ENCODE results near the gene GP5. TPM values are rescaled to one million over a fixed set of nuclear protein-coding genes. Genes with fewer than 3 reads are reported as not detected.

The GP5 gene
- total RNA-seq, 1 experiment from 2014 or later = 0.15 TPM

- no peaks in the 10 kb centered on the region for H3K36me3 ChIP-seq (ENCODE audit: control insufficient read depth in 1 of 2, insufficient read depth in 2 of 2, low read length in 2 of 2)
- no peak overlapping the region for H3K9ac ChIP-seq (ENCODE audit: low read length)
- CTCF ChIA-PET = interaction anchor here (0.9 to 1.4 kb wide), 3 partner anchors 16 to 18 kb away, joined by 3 to 5 read pairs (median 3); no protein-coding TSS in a partner anchor
- intact Hi-C loops (cut with micrococcal nuclease) = no loop called here
- no peak for DNase-seq (ENCODE audit: low read depth, low spot score)
- H3K4me1 ChIP-seq (ENCODE audit: control insufficient read depth in 1 of 2, insufficient read depth in 2 of 2, low read length in 2 of 2) = no peaks in the 10 kb centered on the region
- H4K20me1 ChIP-seq (ENCODE audit: insufficient read depth) = no peaks in the 10 kb centered on the region
- ATAC-seq = no peak
- H3K9me2 ChIP-seq (ENCODE audit: insufficient read depth) = no peaks in the 10 kb centered on the region
- H2AFZ ChIP-seq (ENCODE audit: low read depth, low read length, poor library complexity, severe bottlenecking) = no peak overlapping the region
- BruUV-seq (replicated peaks) = no TSS peak
- no peaks in the 10 kb centered on the region for H3K79me2 ChIP-seq (ENCODE audit: insufficient read depth, low read length)
- RAD21 ChIA-PET (ENCODE audit: low non-redundant PET in 1 of 2, low total read pairs in 2 of 2, uncharacterized antibody in 2 of 2, unreplicated experiment in 2 of 2) = no interaction called here
- TF ChIP-seq REST (IDR thresholded peaks at IDR 0.05; ENCODE audit: low read depth) (no peak), POLR2A (IDR thresholded peaks at IDR 0.05; ENCODE audit: borderline replicate concordance, extremely low read depth, insufficient read depth, insufficient read length) (no peak), ZBTB33 (IDR thresholded peaks at IDR 0.05; ENCODE audit: extremely low read depth, insufficient replicate concordance, low read length) (no peak), MAX (IDR thresholded peaks at IDR 0.05) (no peak), RAD21 (IDR thresholded peaks at IDR 0.05; ENCODE audit: low read depth) (no peak), CTCF (IDR thresholded peaks at IDR 0.05 in 2 of 3, conservative IDR thresholded peaks at IDR 0.05 in 1 of 3; ENCODE audit: borderline replicate concordance in 1 of 3, insufficient read depth in 1 of 3, low read depth in 2 of 3, low read length in 2 of 3) (no peak), EZH2phosphoT487 (IDR thresholded peaks at IDR 0.05; ENCODE audit: borderline replicate concordance) (no peak), SIN3A (IDR thresholded peaks at IDR 0.05; ENCODE audit: low read depth) (no peak), JUND (IDR thresholded peaks at IDR 0.05) (no peak), ZFX (IDR thresholded peaks at IDR 0.05) (no peak), ELF1 (IDR thresholded peaks at IDR 0.05; ENCODE audit: borderline replicate concordance, low read depth) (no peak), EZH2 (IDR thresholded peaks at IDR 0.05) (no peak), CBX3 (IDR thresholded peaks at IDR 0.05; ENCODE audit: low read depth) (no peak), ATF3 (IDR thresholded peaks at IDR 0.05) (no peak), ZNF274 (IDR thresholded peaks at IDR 0.05; ENCODE audit: low read depth, low read length) (no peak), FOSL1 (IDR thresholded peaks at IDR 0.05; ENCODE audit: low read depth) (no peak), POLR2AphosphoS5 (IDR thresholded peaks at IDR 0.05; ENCODE audit: low read depth, low read length) (no peak)
- H3K4me2 ChIP-seq (ENCODE audit: low read length) = no peak overlapping the region
- no peak overlapping the region for H3K4me3 ChIP-seq (replicated peaks in 1 of 2; ENCODE audit: low read depth in 1 of 2, low read length in 2 of 2)
- peaks cover 5% of the 10 kb centered on the region; the same call in 1 of the 2 replicates for H3K27me3 ChIP-seq (ENCODE audit: insufficient read depth, low read length)
- no peak overlapping the region for H3K27ac ChIP-seq (ENCODE audit: low read depth, low read length)
- no peaks in the 10 kb centered on the region for H3K9me3 ChIP-seq (ENCODE audit: control insufficient read depth in 1 of 2, insufficient read depth in 1 of 2, low read depth in 1 of 2, low read length in 2 of 2)
- POLR2A ChIA-PET = no interaction called here
Observed at GRCh38 chr3:194360568-194360967, 38.5 kb downstream of the GP5 start.
